Gastrocnemius medialis (tissue), 4 donors: ENCODE measurements around the gene EFEMP2. TPM values are rescaled to one million over a fixed set of nuclear protein-coding genes. Genes with fewer than 3 reads are reported as not detected.

ENCODE experiments used
- ATAC-seq, 2 donors: fragments of 150-250 bp; one replicate each; pipeline ENCODE4 v1.9.1; 2016
- DNase-seq, 2 donors: peaks; one replicate each; pipeline ENCODE4 v3.0.0-alpha.2; 2019
- H3K27ac ChIP-seq, 4 donors: fragments of 200-600 bp; sonication (generic); 1 replicate in 1 of 4; 2 replicates in 3 of 4; pipeline ENCODE4 v1.5.1; 2016 to 2018; ENCODE audit warnings: mild to moderate bottlenecking in 2 of 4, moderate library complexity in 1 of 4
- H3K27me3 ChIP-seq, 3 donors: fragments of 200-600 bp; sonication (generic) in 2 of 3; 1 replicate in 1 of 3; 2 replicates in 2 of 3; pipeline versions ENCODE4 v1.5.1 to v1.6.0; 2016 to 2019; ENCODE audit warnings: mild to moderate bottlenecking in 1 of 3, moderate library complexity in 1 of 3
- H3K36me3 ChIP-seq, 2 donors: fragments of 200-600 bp; sonication (generic) in 1 of 2; one replicate each; pipeline ENCODE4 v1.5.1; 2017 to 2018
- H3K4me1 ChIP-seq, 2 donors: fragments of 200-600 bp; sonication (generic) in 1 of 2; one replicate each; pipeline ENCODE4 v1.5.1; 2016 to 2017; ENCODE audit warnings: mild to moderate bottlenecking in 2 of 2
- H3K4me3 ChIP-seq, 4 donors: fragments of 200-600 bp; sonication (generic) in 3 of 4; 1 replicate in 1 of 4; 2 replicates in 3 of 4; pipeline ENCODE4 v1.5.1; 2016 to 2019; ENCODE audit warnings: mild to moderate bottlenecking in 2 of 4
- H3K9me3 ChIP-seq, 3 donors: fragments of 200-600 bp; sonication (generic) in 2 of 3; 1 replicate in 1 of 3; 2 replicates in 2 of 3; pipeline ENCODE4 v1.5.1; 2016 to 2019
- CTCF ChIP-seq, 5 experiments: fragments of 450-650 bp in 3 of 5; fragments of 200-600 bp in 2 of 5; sonication (generic) in 2 of 5; IDR thresholded peaks in 4 of 5; conservative IDR thresholded peaks in 1 of 5; 1 replicate in 4 of 5; 2 replicates in 1 of 5; pipeline ENCODE4 v1.5.1; 2016 to 2019; ENCODE audit warnings: antibody characterized with exemption in 5 of 5, mild to moderate bottlenecking in 3 of 5, moderate library complexity in 3 of 5
- POLR2A ChIP-seq, 2 donors: fragments of 450-650 bp; IDR thresholded peaks; one replicate each; pipeline ENCODE4 v1.6.1; 2017; ENCODE audit warnings: antibody characterized with exemption in 2 of 2, mild to moderate bottlenecking in 2 of 2, moderate library complexity in 2 of 2
- in situ Hi-C, 4 donors: fragments of 200-750 bp; cut with MboI; loops; one replicate each; pipeline versions ENCODE4 v1.15.0 to v1.8.0; 2017; ENCODE audit warnings: low sequenced_read_pairs in 4 of 4
- intact Hi-C: fragments of 100-400 bp; cut with DNase I; formaldehyde crosslinking; loops from one replicate; pipeline ENCODE4 v1.15.1; 2023; ENCODE audit warnings: low total_unique reads
- total RNA-seq, 4 donors: library from RNA; depleted of rRNA; stranded (reverse); fragments of >200 nt; gene quantifications; one replicate each; pipeline versions ENCODE4 v1.1.0 to v1.2.3, GENCODE V29; 2016

Gene EFEMP2
- total RNA-seq, 4 donors from 2014 or later: 20.6 to 24.1 (median 22.9) TPM

- Histone ChIP-seq H3K4me1 (peaks cover 22 to 23% of the 10 kb centered on the region in 2 donors), H3K27ac (peak overlapping the region in 2 of 4 donors; percentile 11 to 96), H3K4me3 (no peak overlapping the region), H3K9me3 (no peaks in the 10 kb centered on the region), H3K36me3 (peaks cover 0 to 55% of the 10 kb centered on the region in 2 donors), H3K27me3 (no peaks in the 10 kb centered on the region)
- in situ Hi-C loops (no loop called here), intact Hi-C loops (no loop called here)
- ATAC-seq (no peak), DNase-seq (peak in 1 of 2 donors; percentile 13)
- TF ChIP-seq CTCF (IDR thresholded peaks at IDR 0.05 in 4 of 5, conservative IDR thresholded peaks at IDR 0.05 in 1 of 5): no peak
- TF ChIP-seq POLR2A (IDR thresholded peaks at IDR 0.05): no peak
Observed at GRCh38 chr11:65862191-65862735, 10.3 kb downstream of the EFEMP2 start.

GRCh38 chr11:65861533-65862183 lies 10.9 kb downstream of the EFEMP2 start:
- H3K36me3 ChIP-seq: peaks cover 0 to 51% of the 10 kb centered on the region in 2 donors
- no peaks in the 10 kb centered on the region for H3K27me3 ChIP-seq
- H3K4me3 ChIP-seq: peak overlapping the region; percentile 88 to 98 (median 90)
- no peak for ATAC-seq
- no peaks in the 10 kb centered on the region for H3K9me3 ChIP-seq
- TF ChIP-seq CTCF (IDR thresholded peaks at IDR 0.05 in 4 of 5, conservative IDR thresholded peaks at IDR 0.05 in 1 of 5): no peak
- no peak for TF ChIP-seq POLR2A (IDR thresholded peaks at IDR 0.05)
- peak overlapping the region; percentile 95 to 99 (median 96) for H3K27ac ChIP-seq
- DNase-seq: peak in 1 of 2 donors; percentile 13
- intact Hi-C loops (loop anchor here (2.0 kb wide), 1 partner anchor 99 kb away; the partner anchor contains the start of gene SART1), in situ Hi-C loops (no loop called here)
- H3K4me1 ChIP-seq: peaks cover 23 to 24% of the 10 kb centered on the region in 2 donors

GRCh38 chr11:65861165-65861505 lies 11.5 kb downstream of the EFEMP2 start:
- peaks cover 28 to 29% of the 10 kb centered on the region in 2 donors for H3K4me1 ChIP-seq
- in situ Hi-C loops: no loop called here

More at GRCh38 chr11:65861165-65861505, 11.5 kb downstream of the EFEMP2 start:
- Histone ChIP-seq H3K9me3 (no peaks in the 10 kb centered on the region), H3K27ac (peak overlapping the region; percentile 95 to 99 (median 96)), H3K27me3 (no peaks in the 10 kb centered on the region), H3K4me3 (peak overlapping the region; percentile 88 to 98 (median 90)), H3K36me3 (peaks cover 0 to 46% of the 10 kb centered on the region in 2 donors)
- ATAC-seq (no peak), DNase-seq (peak in 1 of 2 donors; percentile 19)
- TF ChIP-seq POLR2A (IDR thresholded peaks at IDR 0.05) (no peak), CTCF (IDR thresholded peaks at IDR 0.05 in 4 of 5, conservative IDR thresholded peaks at IDR 0.05 in 1 of 5) (no peak)
- intact Hi-C loops: loop anchor here (2.0 kb wide), 1 partner anchor 100 kb away; the partner anchor contains the start of gene SART1
